H1 (cell line): ENCODE results near the gene DDAH2. TPM values are rescaled to one million over a fixed set of nuclear protein-coding genes. Genes with fewer than 3 reads are reported as not detected.

Experiments
- CTCF ChIA-PET: fragments of 300-600 bp; sonication (Branson Sonifier 250); formaldehyde crosslinking; loops from one replicate; lab custom pipeline; 2021; ENCODE audit not compliant: partially characterized antibody; lab: Charles Lee
- POLR2A ChIA-PET: fragments of 300-600 bp; sonication (Branson Sonifier 250); formaldehyde crosslinking; loops from one replicate; lab custom pipeline; 2021; ENCODE audit warnings: inconsistent platforms; ENCODE audit not compliant: partially characterized antibody; lab: Charles Lee
- DNase-seq, 2 experiments: peaks; one replicate each; pipeline versions ENCODE4 v3.0.0 to v3.0.0-alpha.2; 2010 to 2022; ENCODE audit warnings: low spot score in 2 of 2, low read depth in 1 of 2, mixed read lengths in 1 of 2
- FAIRE-seq: peaks from 2 replicates; lab custom pipeline; 2011; peaks lifted over from hg19 to GRCh38; lab: Jason Lieb, UNC
- H2AFZ ChIP-seq: 2 replicates; pipeline ENCODE4 v1.8.1; 2012; ENCODE audit warnings: low read length, inconsistent platforms
- H2AK5ac ChIP-seq: 2 replicates; pipeline ENCODE4 v1.6.1; 2013; ENCODE audit warnings: low read depth, low read length
- H2BK120ac ChIP-seq: replicated peaks from 2 replicates; pipeline ENCODE3; 2013; ENCODE audit warnings: low read depth, low read length, inconsistent platforms
- H2BK12ac ChIP-seq: 2 replicates; pipeline ENCODE4 v1.6.1; 2013; ENCODE audit warnings: low read depth, low read length
- H2BK15ac ChIP-seq: 2 replicates; pipeline ENCODE4 v1.6.1; 2013; ENCODE audit warnings: low read length
- H2BK20ac ChIP-seq: 2 replicates; pipeline ENCODE4 v1.6.1; 2013; ENCODE audit warnings: low read length
- H2BK5ac ChIP-seq: 2 replicates; pipeline ENCODE4 v1.6.1; 2013; ENCODE audit warnings: low read depth, low read length
- H3K14ac ChIP-seq: 2 replicates; pipeline ENCODE4 v1.6.1; 2013; ENCODE audit warnings: inconsistent platforms; ENCODE audit not compliant: insufficient read length
- H3K18ac ChIP-seq: 2 replicates; pipeline ENCODE4 v1.6.1; 2013; ENCODE audit warnings: low read length; ENCODE audit errors: extremely low read depth
- H3K23ac ChIP-seq: 2 replicates; pipeline ENCODE4 v1.6.1; 2013; ENCODE audit warnings: inconsistent platforms; ENCODE audit not compliant: insufficient read length
- H3K23me2 ChIP-seq: 2 replicates; pipeline ENCODE4 v1.6.1; 2013; ENCODE audit warnings: low read depth, low read length
- H3K27ac ChIP-seq: 2 replicates; pipeline ENCODE4 v1.6.1; 2011; ENCODE audit warnings: low read depth, low read length, inconsistent platforms
- H3K27me3 ChIP-seq, 4 experiments: replicated peaks in 1 of 4; 1 replicate in 1 of 4; 2 replicates in 3 of 4; pipeline versions ENCODE4 v1.6.1 to v1.8.1; 2011 to 2013; ENCODE audit warnings: low read length in 3 of 4, mild to moderate bottlenecking in 3 of 4, inconsistent platforms in 2 of 4, mixed read lengths in 2 of 4, moderate library complexity in 1 of 4; ENCODE audit not compliant: control insufficient read depth in 3 of 4, insufficient read depth in 3 of 4; ENCODE audit errors: extremely low read depth in 1 of 4
- H3K36me3 ChIP-seq, 4 experiments: 2 replicates each; pipeline versions ENCODE4 v1.6.1 to v1.8.1; 2011 to 2013; ENCODE audit warnings: mild to moderate bottlenecking in 4 of 4, low read length in 3 of 4, moderate library complexity in 2 of 4, control low read depth in 1 of 4, inconsistent platforms in 1 of 4; ENCODE audit not compliant: insufficient read depth in 4 of 4, control insufficient read depth in 2 of 4
- H3K4ac ChIP-seq: replicated peaks from 2 replicates; pipeline ENCODE3; 2013; ENCODE audit warnings: low read length, low read depth, mixed read lengths, inconsistent platforms; ENCODE audit not compliant: insufficient read length
- H3K4me1 ChIP-seq, 4 experiments: replicated peaks in 1 of 4; 1 replicate in 1 of 4; 2 replicates in 3 of 4; pipeline versions ENCODE4 v1.6.1 to v1.8.1; 2011 to 2013; ENCODE audit warnings: low read length in 3 of 4, inconsistent platforms in 2 of 4, mixed read lengths in 1 of 4; ENCODE audit not compliant: insufficient read depth in 4 of 4, control insufficient read depth in 3 of 4
- H3K4me2 ChIP-seq, 2 experiments: 2 replicates each; pipeline versions ENCODE4 v1.6.1 to v1.8.1; 2011 to 2013; ENCODE audit warnings: low read depth in 2 of 2, low read length in 2 of 2, control low read depth in 1 of 2, inconsistent platforms in 1 of 2, mild to moderate bottlenecking in 1 of 2; ENCODE audit not compliant: insufficient read depth in 1 of 2
- H3K4me3 ChIP-seq, 4 experiments: fragments of 200-600, 300-600 bp in 1 of 4; sonication (generic), shearing (Covaris generic), sonication (Bioruptor Twin) in 1 of 4; 2 replicates each; pipeline versions ENCODE4 v1.5.1 to v1.8.1; 2011 to 2016; ENCODE audit warnings: low read length in 4 of 4, low read depth in 3 of 4, control low read depth in 2 of 4, inconsistent platforms in 2 of 4, mild to moderate bottlenecking in 2 of 4, mixed read lengths in 1 of 4, moderate library complexity in 1 of 4; ENCODE audit not compliant: insufficient read depth in 2 of 4; ENCODE audit errors: extremely low read depth in 1 of 4
- H3K56ac ChIP-seq: replicated peaks from 2 replicates; pipeline ENCODE3; 2013; ENCODE audit warnings: low read depth, mild to moderate bottlenecking, mixed read lengths, low read length, inconsistent platforms; ENCODE audit not compliant: insufficient read length
- H3K79me1 ChIP-seq: 2 replicates; pipeline ENCODE4 v1.6.1; 2013; ENCODE audit warnings: low read depth, low read length, control low read depth
- H3K79me2 ChIP-seq, 2 experiments: 2 replicates each; pipeline versions ENCODE4 v1.6.1 to v1.8.1; 2012 to 2013; ENCODE audit warnings: low read length in 2 of 2, mild to moderate bottlenecking in 2 of 2, inconsistent platforms in 1 of 2; ENCODE audit not compliant: insufficient read depth in 2 of 2, control insufficient read depth in 1 of 2
- H3K9ac ChIP-seq, 4 experiments: replicated peaks in 1 of 4; 1 replicate in 1 of 4; 2 replicates in 3 of 4; pipeline versions ENCODE4 v1.6.1 to v1.8.1; 2011 to 2013; ENCODE audit warnings: low read depth in 3 of 4, low read length in 3 of 4, control low read depth in 2 of 4, mild to moderate bottlenecking in 2 of 4, moderate library complexity in 2 of 4, inconsistent platforms in 1 of 4; ENCODE audit errors: extremely low read depth in 1 of 4
- H3K9me3 ChIP-seq, 2 experiments: 2 replicates each; pipeline versions ENCODE4 v1.6.1 to v1.8.1; 2012 to 2013; ENCODE audit warnings: mild to moderate bottlenecking in 2 of 2, moderate library complexity in 2 of 2, control low read depth in 1 of 2, inconsistent platforms in 1 of 2, low read depth in 1 of 2, low read length in 1 of 2, mixed read lengths in 1 of 2; ENCODE audit not compliant: insufficient read depth in 2 of 2
- H4K20me1 ChIP-seq, 2 experiments: replicated peaks in 1 of 2; 2 replicates each; pipeline versions ENCODE3 to v1.8.1; 2011 to 2013; ENCODE audit warnings: inconsistent platforms in 2 of 2, low read length in 2 of 2, mild to moderate bottlenecking in 1 of 2; ENCODE audit not compliant: insufficient read depth in 2 of 2, control insufficient read depth in 1 of 2
- H4K5ac ChIP-seq: 2 replicates; pipeline ENCODE4 v1.6.1; 2013; ENCODE audit warnings: low read length, low read depth, mixed read lengths, inconsistent platforms; ENCODE audit not compliant: insufficient read length
- H4K8ac ChIP-seq: 2 replicates; pipeline ENCODE4 v1.8.0; 2013; ENCODE audit warnings: mild to moderate bottlenecking, moderate library complexity, low read length, inconsistent platforms; ENCODE audit not compliant: insufficient read depth; ENCODE audit errors: extremely low read depth
- H4K91ac ChIP-seq: replicated peaks from 2 replicates; pipeline ENCODE3; 2013; ENCODE audit warnings: low read length, mixed read lengths, inconsistent platforms; ENCODE audit not compliant: insufficient read length
- ASH2L ChIP-seq: fragments of 200-600, 300-600 bp; sonication (generic); IDR thresholded peaks from one replicate; pipeline ENCODE4 v1.7.1; 2017; ENCODE audit warnings: low read length
- CBX5 ChIP-seq: fragments of 300-800, 300-1000 bp; sonication (generic); IDR thresholded peaks from 2 replicates; pipeline ENCODE4 v1.7.1; 2016; ENCODE audit warnings: antibody characterized with exemption, low read length, low read depth
- JUND ChIP-seq: IDR thresholded peaks from 2 replicates; pipeline ENCODE4 v1.6.1; 2011; ENCODE audit warnings: mild to moderate bottlenecking, improper control_type of control experiment, low read length
- SP2 ChIP-seq: IDR thresholded peaks from 2 replicates; pipeline ENCODE4 v1.6.1; 2012; ENCODE audit warnings: mild to moderate bottlenecking, low read length, inconsistent platforms
- TEAD4 ChIP-seq: IDR thresholded peaks from 2 replicates; pipeline ENCODE4 v1.6.1; 2012; ENCODE audit warnings: low read depth, low read length, inconsistent platforms, mixed read lengths
- YY1 ChIP-seq: IDR thresholded peaks from 2 replicates; pipeline ENCODE4 v1.6.1; 2011; ENCODE audit warnings: low read depth, mild to moderate bottlenecking, low read length
- WGBS, 2 experiments: shearing (Covaris generic) in 1 of 2; methylation state at CpG; one replicate each; pipeline versions ENCODE4 v1.1.6 to v1.1.7; 2013 to 2015; ENCODE audit warnings: low lambda C conversion rate in 2 of 2, mixed read lengths in 2 of 2, inconsistent platforms in 1 of 2, low coverage in 1 of 2, missing lambda C conversion rate in 1 of 2; ENCODE audit not compliant: insufficient replicate concordance in 2 of 2, insufficient coverage in 1 of 2, insufficient read length in 1 of 2; ENCODE audit errors: extremely low coverage in 1 of 2, missing lambda C conversion rate in 1 of 2; 5-methylcytosine and 5-hydroxymethylcytosine counted together
- polyA plus RNA-seq, 7 experiments: library from polyadenylated mRNA; depleted of rRNA in 3 of 7; stranded (reverse) in 5 of 7; unstranded in 2 of 7; fragments of >200 nt in 5 of 7; fragments of 200-250 nt in 2 of 7; gene quantifications; 1 replicate in 5 of 7; 2 replicates in 1 of 7; 4 replicates in 1 of 7; pipeline versions ENCODE4 v1.2.1 to v1.2.3, GENCODE V29; 2011 to 2013; ENCODE audit warnings: missing spikeins in 2 of 7, mixed read lengths in 2 of 7
- total RNA-seq: library from RNA; stranded (reverse); fragmentation: NEBNext Ultra II Directional; extraction: Animal tissue kit (Norgen Biotek cat#: 25700); gene quantifications from 2 replicates; pipeline ENCODE4 v1.2.1, GENCODE V29; 2021

DDAH2 gene
- total and polyA plus RNA-seq, 2 of the 8 experiments (the other 6 are each of a cell fraction or from before 2014, with no cell fraction given), result 53.3 to 73.5 TPM

GRCh38 chr6:31701666-31702404 lies 27.3 kb downstream of the DDAH2 start:
- H3K27ac ChIP-seq, result no peak overlapping the region
- POLR2A ChIA-PET, result interaction anchor here (0.7 to 3.2 kb wide), 9 partner anchors 10 to 137 kb away, joined by 3 to 36 read pairs (median 3); partner anchors contain the start of genes DDAH2, GPANK1, LSM2 and LY6G5C
- H3K14ac ChIP-seq, result no peak overlapping the region
- no peaks in the 10 kb centered on the region for H3K27me3 ChIP-seq
- H4K91ac ChIP-seq, result no peak overlapping the region
- FAIRE-seq, result no peak
- H3K36me3 ChIP-seq, result peaks cover 0 to 5% (median under 1%) of the 10 kb centered on the region in 4 experiments; a peak in 3 of 8 replicates
- 0 out of 2 replicates have a peak overlapping the region, but pooled peaks have one; percentile 31 for H2BK5ac ChIP-seq
- H3K4me1 ChIP-seq, result peaks cover 2 to 5% (median 3%) of the 10 kb centered on the region in 4 experiments; a peak in 4 of 7 replicates
- 0 out of 2 replicates have a peak overlapping the region, but pooled peaks have one; percentile 46 for H2AK5ac ChIP-seq
- H3K56ac ChIP-seq, result peak overlapping the region; percentile 22
- no peak overlapping the region for H3K18ac ChIP-seq
- H2BK20ac ChIP-seq, result no peak overlapping the region
- no peak overlapping the region for H2BK120ac ChIP-seq
- CTCF ChIA-PET, result interaction anchor here (1.3 to 1.8 kb wide), 2 partner anchors 12 to 28 kb away, joined by 5 read pairs; no protein-coding TSS in a partner anchor
- H3K23ac ChIP-seq, result no peak overlapping the region
- H2BK12ac ChIP-seq, result no peak overlapping the region
- H2AFZ ChIP-seq, result no peak overlapping the region
- no peak overlapping the region for H3K4ac ChIP-seq
- 75% methylated on average over 7 of the region's 7 CpGs; no CpG with 5 or more reads in 1 of the 2 experiments for WGBS, 2 experiments
- H3K4me2 ChIP-seq, result peak overlapping the region; percentile 68 to 82
- peaks cover 8% of the 10 kb centered on the region; the same call in 1 of the 2 replicates for H3K23me2 ChIP-seq
- no peak overlapping the region for H4K8ac ChIP-seq
- no peak for DNase-seq
- H3K79me1 ChIP-seq, result peaks cover 6% of the 10 kb centered on the region
- H4K5ac ChIP-seq, result no peak overlapping the region
- peak overlapping the region; percentile 19; the same call in 1 of the 2 replicates for H2BK15ac ChIP-seq
- H3K9me3 ChIP-seq, result no peaks in the 10 kb centered on the region
- H4K20me1 ChIP-seq, result no peaks in the 10 kb centered on the region
- no peak for TF ChIP-seq YY1
- no peak for TF ChIP-seq SP2
- TF ChIP-seq JUND, result no peak
- TF ChIP-seq CBX5, result no peak
- no peak for TF ChIP-seq TEAD4
- TF ChIP-seq ASH2L, result no peak
- peak overlapping the region in 3 of 4 experiments; percentile 65 to 85 (median 80); a peak in 6 of 7 replicates for H3K9ac ChIP-seq
- H3K4me3 ChIP-seq, result peak overlapping the region; percentile 69 to 94 (median 90)
- peaks cover 0 to 7% of the 10 kb centered on the region in 2 experiments; a peak in 2 of 4 replicates for H3K79me2 ChIP-seq
